HG03432 (cell line): ENCODE data around the gene FOXI3.
"Not testable (repeated sequence)": the region's sequence is repeated elsewhere in the genome, so short reads cannot be mapped to it uniquely, and the experiment has no call there.

Source experiments
- ATAC-seq: cut with Tn5 transposase; IDR thresholded peaks from one replicate; pipeline ENCODE4 v1.9.1; 2021; ENCODE audit warnings: mild to moderate bottlenecking, moderate library complexity; ENCODE audit not compliant: unreplicated experiment

Gene FOXI3

GRCh38 chr2:88442473-88442872, 10.0 kb downstream of the FOXI3 start:
- ATAC-seq: no peak

GRCh38 chr2:88442061-88442460, 10.4 kb downstream of the FOXI3 start:
- ATAC-seq: no peak

- no peak for ATAC-seq
Measured at GRCh38 chr2:88437010-88437409, 15.5 kb downstream of the FOXI3 start.

- ATAC-seq: no peak
Measured at GRCh38 chr2:88429929-88430328, 22.6 kb downstream of the FOXI3 start.

- ATAC-seq: no peak
Measured at GRCh38 chr2:88423733-88424132, 28.8 kb downstream of the FOXI3 start.

GRCh38 chr2:88419051-88419450, 33.4 kb downstream of the FOXI3 start:
- ATAC-seq: not testable (repeated sequence)

- ATAC-seq: no peak
Measured at GRCh38 chr2:88416016-88416663, 36.4 kb downstream of the FOXI3 start.

- ATAC-seq: not testable (repeated sequence)
Measured at GRCh38 chr2:88408870-88409269, 43.6 kb downstream of the FOXI3 start.

- no peak for ATAC-seq
Measured at GRCh38 chr2:88400037-88400767, 52.3 kb downstream of the FOXI3 start.

GRCh38 chr2:88398180-88398579, 54.3 kb downstream of the FOXI3 start:
- ATAC-seq: no peak
